ENCODE results near the gene CLTRN. TPM values are rescaled to one million over a fixed set of nuclear protein-coding genes. Genes with fewer than 3 reads are reported as not detected.

Gene CLTRN
- total and polyA plus RNA-seq, 8 donors = 0.39 to 3.6 (median 2.4) TPM

- no peak for TF ChIP-seq CTCF (IDR thresholded peaks at IDR 0.05)
- H3K36me3 ChIP-seq = no peaks in the 10 kb centered on the region
- no peaks in the 10 kb centered on the region for H3K9me3 ChIP-seq
- H3K27ac ChIP-seq = no peak overlapping the region
- intact Hi-C loops (cut with DNase I) = no loop called here
- no peak for ATAC-seq
- no peak for DNase-seq
- peaks cover 0 to 9% of the 10 kb centered on the region in 2 donors for H3K27me3 ChIP-seq
- no peaks in the 10 kb centered on the region for H3K4me1 ChIP-seq
- H3K4me3 ChIP-seq = no peak overlapping the region
Observed at GRCh38 chrX:15607067-15607466, 57.5 kb downstream of the CLTRN start.

- ATAC-seq (no peak), DNase-seq (no peak)
- Histone ChIP-seq H3K27ac (no peak overlapping the region), H3K9me3 (no peaks in the 10 kb centered on the region), H3K4me1 (no peaks in the 10 kb centered on the region), H3K36me3 (no peaks in the 10 kb centered on the region), H3K27me3 (peaks cover 0 to 4% of the 10 kb centered on the region in 2 donors), H3K4me3 (no peak overlapping the region)
- no peak for TF ChIP-seq CTCF (IDR thresholded peaks at IDR 0.05)
- intact Hi-C loops (cut with DNase I) = no loop called here
Observed at GRCh38 chrX:15606136-15606535, 58.5 kb downstream of the CLTRN start.

GRCh38 chrX:15605226-15605625 is 59.4 kb downstream of the CLTRN start:
- intact Hi-C loops (cut with DNase I) = no loop called here
- no peak for TF ChIP-seq CTCF (IDR thresholded peaks at IDR 0.05)
- Histone ChIP-seq H3K9me3 (no peaks in the 10 kb centered on the region), H3K4me3 (no peak overlapping the region), H3K4me1 (no peaks in the 10 kb centered on the region), H3K36me3 (no peaks in the 10 kb centered on the region), H3K27ac (no peak overlapping the region), H3K27me3 (peaks cover 0 to 7% of the 10 kb centered on the region in 2 donors)
- no peak for ATAC-seq
- no peak for DNase-seq

- DNase-seq (no peak), ATAC-seq (no peak)
- H3K4me3 ChIP-seq = no peak overlapping the region
- no peak for TF ChIP-seq CTCF (IDR thresholded peaks at IDR 0.05)
- H3K9me3 ChIP-seq = no peaks in the 10 kb centered on the region
- no peaks in the 10 kb centered on the region for H3K36me3 ChIP-seq
- intact Hi-C loops (cut with DNase I) = no loop called here
- peaks cover 0 to 7% of the 10 kb centered on the region in 2 donors for H3K27me3 ChIP-seq
- H3K27ac ChIP-seq = no peak overlapping the region
- H3K4me1 ChIP-seq = no peaks in the 10 kb centered on the region
Observed at GRCh38 chrX:15602761-15603160, 61.8 kb downstream of the CLTRN start.

GRCh38 chrX:15601932-15602331 is 62.7 kb downstream of the CLTRN start:
- Histone ChIP-seq H3K9me3 (no peaks in the 10 kb centered on the region), H3K36me3 (no peaks in the 10 kb centered on the region), H3K4me3 (no peak overlapping the region), H3K27ac (no peak overlapping the region), H3K4me1 (no peaks in the 10 kb centered on the region), H3K27me3 (peaks cover 0 to 7% of the 10 kb centered on the region in 2 donors)
- no peak for TF ChIP-seq CTCF (IDR thresholded peaks at IDR 0.05)
- peak in 1 of 4 donors; percentile 35 for DNase-seq
- peak; percentile 80 for ATAC-seq
- intact Hi-C loops (cut with DNase I) = no loop called here

Measured in left lung (tissue), 10 donors.